ENCODE results near the gene TECTB.

The TECTB gene

DNA sequence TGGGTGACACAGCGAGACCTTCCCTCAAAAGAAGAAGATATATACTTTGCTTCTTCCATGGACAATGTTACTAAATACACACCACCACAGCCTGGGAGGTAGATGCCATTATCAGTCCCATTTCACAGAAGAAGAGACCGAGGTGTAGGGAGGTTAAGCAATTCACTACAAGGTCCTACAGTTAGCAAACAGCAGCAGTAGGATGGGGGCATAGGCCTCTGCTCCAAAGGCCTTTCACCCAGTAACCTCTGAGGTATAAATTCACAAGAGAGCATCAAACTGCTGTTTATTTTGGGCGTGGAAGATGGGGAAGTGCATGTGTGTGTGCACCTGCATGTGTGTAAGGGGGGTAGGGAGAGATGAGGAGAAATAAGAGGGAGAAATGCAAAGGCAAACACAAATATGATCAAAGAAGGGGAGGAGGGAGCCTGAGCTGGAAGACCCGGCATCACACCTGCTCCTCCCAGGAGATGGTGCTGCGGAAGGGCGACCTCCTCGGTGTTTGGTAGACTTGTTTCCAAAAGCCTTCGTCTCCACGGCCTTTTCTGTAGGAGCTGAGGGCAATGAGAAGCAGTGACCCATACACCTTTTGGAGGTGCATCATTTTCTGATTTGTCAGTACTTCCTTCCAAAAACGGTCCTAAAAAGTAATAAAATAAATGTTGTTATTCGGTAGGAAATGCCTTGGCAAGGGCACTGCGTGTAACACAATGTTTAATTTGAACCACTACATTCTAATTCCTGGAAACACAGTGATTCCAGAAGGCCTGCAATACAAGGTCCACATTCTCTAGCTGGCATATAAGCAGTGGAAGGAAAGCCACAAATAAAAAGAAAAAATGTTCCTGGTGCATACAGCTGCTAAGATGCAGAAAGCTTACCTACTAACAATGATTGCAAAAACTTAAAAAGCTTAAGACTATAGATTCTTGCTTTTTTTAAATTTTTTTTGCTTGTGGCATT is 64.8 kb downstream of the TECTB start:
- DNase-seq (ENCODE audit: low read depth), result no peak

DNA sequence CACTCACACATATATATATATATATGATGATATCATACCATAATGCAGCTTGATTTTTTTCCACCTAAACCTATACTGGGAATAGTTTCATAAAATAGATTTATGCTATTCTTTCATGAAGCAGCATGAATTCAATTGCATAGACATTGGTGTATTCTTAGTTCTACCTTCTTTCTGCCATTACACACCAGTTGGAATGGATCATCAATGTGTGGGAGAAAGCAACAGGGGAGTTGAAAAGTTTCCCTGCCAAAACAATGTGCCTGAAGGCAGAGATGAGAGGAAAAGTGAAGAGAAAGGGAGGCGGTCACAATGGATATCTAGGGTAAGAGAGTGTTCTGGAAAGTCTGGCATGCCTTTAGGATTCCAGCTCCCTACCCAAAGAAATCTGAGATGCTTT is 65.6 kb downstream of the TECTB start:
- no peak for DNase-seq (ENCODE audit: low read depth)

- DNase-seq (ENCODE audit: low read depth), result no peak
These were observed 66.4 kb downstream of the TECTB start for GRCh38 chr10:112349521-112350085.

- no peak for DNase-seq (ENCODE audit: low read depth)
These were observed 67.9 kb downstream of the TECTB start for GRCh38 chr10:112351146-112351545.

- no peak for DNase-seq (ENCODE audit: low read depth)
These were observed 68.8 kb downstream of the TECTB start for GRCh38 chr10:112352044-112352443.

GRCh38 chr10:112353046-112353445 is 69.8 kb downstream of the TECTB start:
- no peak for DNase-seq (ENCODE audit: low read depth)

Data from stimulated activated CD4-positive, alpha-beta T cell treated with anti-CD3 and anti-CD28 coated beads, Interleukin-2, amount 100 ng/mL, for 4 hours (primary cell).